Middle frontal gyrus (tissue), 1 donor: Measurements from ENCODE around the gene RBM12.

Experiments used
- DNase-seq: peaks from one replicate; pipeline ENCODE4 v3.0.0-alpha.2; 2015; ENCODE audit warnings: low spot score; ENCODE audit errors: extremely low spot score

Gene RBM12

GRCh38 chr20:35654415-35654814 lies 10.3 kb downstream of the RBM12 start:
- no peak for DNase-seq

- DNase-seq = no peak
These were observed 10.8 kb downstream of the RBM12 start for GRCh38 chr20:35653893-35654292.

- no peak for DNase-seq
These were observed 11.3 kb downstream of the RBM12 start for GRCh38 chr20:35653430-35653734.

GRCh38 chr20:35652641-35653429 lies 11.9 kb downstream of the RBM12 start:
- no peak for DNase-seq

GRCh38 chr20:35651958-35652357 lies 12.7 kb downstream of the RBM12 start:
- DNase-seq = peak; percentile 11

- DNase-seq = no peak
These were observed 14.1 kb downstream of the RBM12 start for GRCh38 chr20:35650632-35651031.

- DNase-seq = no peak
These were observed 15.9 kb downstream of the RBM12 start for GRCh38 chr20:35648836-35649235.

- no peak for DNase-seq
These were observed 19.9 kb downstream of the RBM12 start for GRCh38 chr20:35644806-35645205.

- no peak for DNase-seq
These were observed 21.7 kb downstream of the RBM12 start for GRCh38 chr20:35643045-35643444.

GRCh38 chr20:35641743-35642142 lies 23.0 kb downstream of the RBM12 start:
- no peak for DNase-seq

GRCh38 chr20:35640724-35641123 lies 24.0 kb downstream of the RBM12 start:
- DNase-seq = no peak

- DNase-seq = no peak
These were observed 25.9 kb downstream of the RBM12 start for GRCh38 chr20:35638751-35639150.

GRCh38 chr20:35637276-35637675 lies 27.4 kb downstream of the RBM12 start:
- DNase-seq = no peak

- no peak for DNase-seq
These were observed 28.6 kb downstream of the RBM12 start for GRCh38 chr20:35636095-35636494.

GRCh38 chr20:35635652-35636051 lies 29.0 kb downstream of the RBM12 start:
- DNase-seq = no peak

- no peak for DNase-seq
These were observed 32.1 kb downstream of the RBM12 start for GRCh38 chr20:35632539-35633115.

- no peak for DNase-seq
These were observed 34.1 kb downstream of the RBM12 start for GRCh38 chr20:35630636-35631035.

GRCh38 chr20:35629427-35630145 lies 35.1 kb downstream of the RBM12 start:
- DNase-seq = no peak

- DNase-seq = no peak
These were observed 37.6 kb downstream of the RBM12 start for GRCh38 chr20:35627121-35627520.

- no peak for DNase-seq
These were observed 38.2 kb downstream of the RBM12 start for GRCh38 chr20:35626386-35627001.

- DNase-seq = no peak
These were observed 38.9 kb downstream of the RBM12 start for GRCh38 chr20:35625584-35626385.
